Activated CD4-positive, alpha-beta T cell treated with anti-CD3 and anti-CD28 coated beads for 36 hours (primary cell): ENCODE results near the gene GPR160. TPM values are rescaled to one million over a fixed set of nuclear protein-coding genes. Genes with fewer than 3 reads are reported as not detected.
"Not testable (repeated sequence)": the region's sequence is repeated elsewhere in the genome, so short reads cannot be mapped to it uniquely, and the experiment has no call there.

Source experiments
- ATAC-seq: fragments of 200-7000 bp; cut with Tn5 transposase; one replicate; pipeline ENCODE4 v1.10.0; 2021; ENCODE audit warnings: mild to moderate bottlenecking, moderate library complexity
- CTCF ChIA-PET: fragments of 350-600 bp; sonication (Branson Sonifier 250); formaldehyde crosslinking; loops from one replicate; lab custom pipeline; 2021; ENCODE audit warnings: antibody characterized with exemption; lab: Charles Lee
- POLR2A ChIA-PET: fragments of 350-600 bp; sonication (Branson Sonifier 250); formaldehyde crosslinking; loops from one replicate; lab custom pipeline; 2021; ENCODE audit warnings: antibody characterized with exemption, inconsistent platforms; lab: Charles Lee
- DNase-seq: peaks from one replicate; pipeline ENCODE4 v3.0.0-alpha.2; 2020
- H3K27ac Mint-ChIP-seq: one replicate; pipeline ENCODE4 v1.8.0; 2021; ENCODE audit warnings: mixed read lengths
- H3K27me3 Mint-ChIP-seq: one replicate; pipeline ENCODE4 v1.8.0; 2021; ENCODE audit warnings: mixed read lengths
- H3K36me3 Mint-ChIP-seq: one replicate; pipeline ENCODE4 v1.8.0; 2021; ENCODE audit warnings: low read depth, mixed read lengths
- H3K4me1 Mint-ChIP-seq: one replicate; pipeline ENCODE4 v1.8.0; 2021; ENCODE audit warnings: mixed read lengths
- H3K4me3 Mint-ChIP-seq: one replicate; pipeline ENCODE4 v1.8.0; 2021; ENCODE audit warnings: mild to moderate bottlenecking, moderate library complexity, mixed read lengths
- H3K9me3 Mint-ChIP-seq: one replicate; pipeline ENCODE4 v1.8.0; 2021; ENCODE audit warnings: low read depth, mixed read lengths
- intact Hi-C, 2 experiments: fragments of 100-400 bp; cut with DNase I in 1 of 2; cut with micrococcal nuclease in 1 of 2; formaldehyde crosslinking; loops; one replicate each; pipeline versions ENCODE4 v1.14.2 to v1.15.1; 2022 to 2024; cut with DNase I, micrococcal nuclease
- total RNA-seq, 2 experiments: library from RNA; stranded (reverse); gene quantifications; one replicate each; pipeline ENCODE4 v1.2.3, GENCODE V29; 2021

GPR160 gene
- total RNA-seq, 2 experiments from 2014 or later: 9.4 to 11.1 TPM

- Mint-ChIP-seq H3K27me3 (no peaks in the 10 kb centered on the region), H3K4me3 (no peak overlapping the region), H3K4me1 (peaks cover 23% of the 10 kb centered on the region), H3K9me3 (no peaks in the 10 kb centered on the region), H3K27ac (peak overlapping the region; percentile 33), H3K36me3 (peaks cover 40% of the 10 kb centered on the region)
- ATAC-seq (no peak), DNase-seq (no peak)
- intact Hi-C loops: no loop called here
- POLR2A ChIA-PET: no interaction called here
- CTCF ChIA-PET: no interaction called here
Measured at GRCh38 chr3:170111147-170111771, 73.5 kb downstream of the GPR160 start.

GRCh38 chr3:170114165-170114564 lies 76.4 kb downstream of the GPR160 start:
- intact Hi-C loops, CTCF ChIA-PET, ATAC-seq, DNase-seq, H3K27me3 Mint-ChIP-seq, POLR2A ChIA-PET, H3K9me3 Mint-ChIP-seq, H3K4me3 Mint-ChIP-seq, H3K27ac Mint-ChIP-seq: not testable (repeated sequence)
- Mint-ChIP-seq H3K4me1 (peaks cover 16% of the 10 kb centered on the region), H3K36me3 (peaks cover 46% of the 10 kb centered on the region)

GRCh38 chr3:170117134-170117533 lies 79.3 kb downstream of the GPR160 start:
- no peak for DNase-seq
- H3K36me3 Mint-ChIP-seq: peaks cover 40% of the 10 kb centered on the region
- no peak overlapping the region for H3K4me3 Mint-ChIP-seq
- H3K27ac Mint-ChIP-seq: peak overlapping the region; percentile 34
- no peaks in the 10 kb centered on the region for H3K4me1 Mint-ChIP-seq
- intact Hi-C loops: no loop called here
- no peak for ATAC-seq
- H3K27me3 Mint-ChIP-seq: no peaks in the 10 kb centered on the region
- ChIA-PET POLR2A (no interaction called here), CTCF (interaction anchor here (0.7 to 2.2 kb wide), 6 partner anchors 11 to 59 kb away, joined by 3 to 14 read pairs (median 4); no protein-coding TSS in a partner anchor)
- H3K9me3 Mint-ChIP-seq: no peaks in the 10 kb centered on the region

- ATAC-seq (peak; percentile 11), DNase-seq (peak; percentile 32)
- Mint-ChIP-seq H3K9me3 (peaks cover under 1% of the 10 kb centered on the region), H3K27me3 (no peaks in the 10 kb centered on the region), H3K4me1 (peaks cover 27% of the 10 kb centered on the region), H3K27ac (peak overlapping the region; percentile 78), H3K36me3 (peaks cover 38% of the 10 kb centered on the region), H3K4me3 (no peak overlapping the region)
- CTCF ChIA-PET: interaction anchor here (0.7 to 1.6 kb wide), 6 partner anchors 11 to 1241 kb away, joined by 3 to 5 read pairs (median 3); no protein-coding TSS in a partner anchor
- intact Hi-C loops: no loop called here
- POLR2A ChIA-PET: interaction anchor here (0.7 kb wide), 1 partner anchor 11 kb away, joined by 3 read pairs; no protein-coding TSS in a partner anchor
Measured at GRCh38 chr3:170128259-170128976, 90.6 kb downstream of the GPR160 start.

GRCh38 chr3:170128977-170129431 lies 91.2 kb downstream of the GPR160 start:
- DNase-seq (peak; percentile 37), ATAC-seq (peak; percentile 94)
- peaks cover 27% of the 10 kb centered on the region for H3K4me1 Mint-ChIP-seq
- ChIA-PET POLR2A (interaction anchor here (0.7 kb wide), 1 partner anchor 11 kb away, joined by 3 read pairs; no protein-coding TSS in a partner anchor), CTCF (interaction anchor here (0.8 to 1.6 kb wide), 6 partner anchors 11 to 170 kb away, joined by 3 to 5 read pairs (median 3); no protein-coding TSS in a partner anchor)
- H3K36me3 Mint-ChIP-seq: peaks cover 44% of the 10 kb centered on the region
- H3K27me3 Mint-ChIP-seq: no peaks in the 10 kb centered on the region
- H3K4me3 Mint-ChIP-seq: no peak overlapping the region
- intact Hi-C loops: no loop called here
- peak overlapping the region; percentile 78 for H3K27ac Mint-ChIP-seq
- H3K9me3 Mint-ChIP-seq: peaks cover 5% of the 10 kb centered on the region

- peaks cover 27% of the 10 kb centered on the region for H3K4me1 Mint-ChIP-seq
Measured at GRCh38 chr3:170130532-170130931, 92.7 kb downstream of the GPR160 start.

GRCh38 chr3:170132335-170132734 lies 94.5 kb downstream of the GPR160 start:
- Mint-ChIP-seq H3K9me3 (peaks cover 5% of the 10 kb centered on the region), H3K36me3 (peaks cover 60% of the 10 kb centered on the region), H3K27ac (peak overlapping the region; percentile 29), H3K4me3 (no peak overlapping the region), H3K27me3 (no peaks in the 10 kb centered on the region), H3K4me1 (peaks cover 36% of the 10 kb centered on the region)
- intact Hi-C loops: no loop called here
- DNase-seq (peak; percentile 57), ATAC-seq (peak; percentile 67)
- ChIA-PET POLR2A (interaction anchor here (0.6 kb wide), 1 partner anchor 31 kb away, joined by 3 read pairs; no protein-coding TSS in a partner anchor), CTCF (no interaction called here)

More at GRCh38 chr3:170130532-170130931, 92.7 kb downstream of the GPR160 start:
- ATAC-seq (no peak), DNase-seq (no peak)
- Mint-ChIP-seq H3K4me3 (no peak overlapping the region), H3K27ac (no peak overlapping the region), H3K36me3 (peaks cover 54% of the 10 kb centered on the region), H3K27me3 (no peaks in the 10 kb centered on the region), H3K9me3 (peaks cover 5% of the 10 kb centered on the region)
- ChIA-PET POLR2A (no interaction called here), CTCF (no interaction called here)
- intact Hi-C loops: no loop called here

Other genes with a start within 250 kb of the GPR160 start
- gene LRRIQ4, start 225.1 kb upstream of the GPR160 start, total RNA-seq: under 1 TPM; 0.09 to 0.12 TPM
- 1 to 10 TPM; 3.8 TPM for gene LRRC34, start 225.1 kb upstream of the GPR160 start, total RNA-seq
- gene LRRC31, start 168.1 kb upstream of the GPR160 start, total RNA-seq: not detected
- not detected for gene SAMD7, start 126.4 kb upstream of the GPR160 start, total RNA-seq
- gene SEC62, start 71.2 kb upstream of the GPR160 start, total RNA-seq: 10 to 100 TPM; 62.8 to 74.7 TPM
- gene PHC3, start 143.7 kb downstream of the GPR160 start, total RNA-seq: 10 to 100 TPM; 47.6 to 83.9 TPM
- gene PRKCI, start 184.4 kb downstream of the GPR160 start, total RNA-seq: 10 to 100 TPM; 32.3 to 33.0 TPM